ENCODE data around the gene MYL10.

MYL10 gene

DNA sequence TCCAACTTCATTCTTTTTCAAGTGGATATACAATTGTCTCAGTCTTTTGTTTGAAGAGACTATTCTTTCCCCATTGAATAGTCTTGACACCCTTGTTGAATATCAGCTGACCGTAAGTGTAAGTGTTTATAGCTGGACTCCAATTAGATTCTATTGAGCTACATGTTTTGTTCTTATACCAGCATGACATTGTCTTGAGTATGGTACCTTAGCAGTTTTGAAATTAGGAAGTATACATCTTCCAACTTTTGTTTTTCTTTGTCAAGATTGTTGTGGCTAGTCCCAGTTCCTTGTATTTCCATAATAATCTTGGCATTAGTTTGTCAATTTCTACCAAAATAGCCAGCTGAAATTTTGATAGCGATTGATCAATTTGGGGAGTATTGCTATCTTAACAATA, 56.9 kb downstream of the MYL10 start:
- no peak for DNase-seq (ENCODE audit: low read depth in 4 of 4, low spot score in 1 of 4)

GRCh38 chr7:101567230-101567629, 61.9 kb downstream of the MYL10 start:
- DNase-seq (ENCODE audit: low read depth in 4 of 4, low spot score in 1 of 4), result no peak

DNA sequence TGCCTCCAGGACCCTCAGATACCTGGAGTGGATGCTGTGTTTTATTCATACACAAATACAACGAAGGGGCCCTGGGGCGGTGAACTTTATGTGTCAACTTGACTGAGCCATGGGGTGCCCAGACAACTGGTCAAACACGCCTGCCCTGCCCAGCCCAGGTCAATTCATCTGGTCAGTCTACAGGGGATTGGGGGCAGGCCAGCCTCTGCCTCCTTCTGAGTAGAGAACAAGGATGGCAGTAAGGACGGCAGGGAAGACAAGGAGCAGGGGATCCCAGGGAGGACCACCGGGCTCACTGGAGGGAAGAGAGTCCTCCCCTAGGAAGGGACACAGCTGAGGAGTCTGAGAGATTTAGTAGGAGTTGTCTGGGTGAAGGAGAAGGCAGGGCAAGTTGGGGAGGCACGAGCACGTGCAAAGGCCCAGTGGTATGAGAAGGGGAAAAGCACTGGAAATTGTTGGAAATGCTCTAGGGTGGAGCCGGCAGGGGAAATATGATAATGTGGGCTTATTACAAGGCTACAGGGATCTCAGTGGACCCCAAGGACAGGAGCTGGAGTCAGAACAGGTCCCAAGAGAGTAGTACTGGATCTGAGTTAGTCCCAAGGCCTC, 63.4 kb downstream of the MYL10 start:
- DNase-seq (ENCODE audit: low read depth in 4 of 4, low spot score in 1 of 4), result no peak

- DNase-seq (ENCODE audit: low read depth in 4 of 4, low spot score in 1 of 4), result no peak
Observed at GRCh38 chr7:101564778-101565211, 64.3 kb downstream of the MYL10 start.

DNA sequence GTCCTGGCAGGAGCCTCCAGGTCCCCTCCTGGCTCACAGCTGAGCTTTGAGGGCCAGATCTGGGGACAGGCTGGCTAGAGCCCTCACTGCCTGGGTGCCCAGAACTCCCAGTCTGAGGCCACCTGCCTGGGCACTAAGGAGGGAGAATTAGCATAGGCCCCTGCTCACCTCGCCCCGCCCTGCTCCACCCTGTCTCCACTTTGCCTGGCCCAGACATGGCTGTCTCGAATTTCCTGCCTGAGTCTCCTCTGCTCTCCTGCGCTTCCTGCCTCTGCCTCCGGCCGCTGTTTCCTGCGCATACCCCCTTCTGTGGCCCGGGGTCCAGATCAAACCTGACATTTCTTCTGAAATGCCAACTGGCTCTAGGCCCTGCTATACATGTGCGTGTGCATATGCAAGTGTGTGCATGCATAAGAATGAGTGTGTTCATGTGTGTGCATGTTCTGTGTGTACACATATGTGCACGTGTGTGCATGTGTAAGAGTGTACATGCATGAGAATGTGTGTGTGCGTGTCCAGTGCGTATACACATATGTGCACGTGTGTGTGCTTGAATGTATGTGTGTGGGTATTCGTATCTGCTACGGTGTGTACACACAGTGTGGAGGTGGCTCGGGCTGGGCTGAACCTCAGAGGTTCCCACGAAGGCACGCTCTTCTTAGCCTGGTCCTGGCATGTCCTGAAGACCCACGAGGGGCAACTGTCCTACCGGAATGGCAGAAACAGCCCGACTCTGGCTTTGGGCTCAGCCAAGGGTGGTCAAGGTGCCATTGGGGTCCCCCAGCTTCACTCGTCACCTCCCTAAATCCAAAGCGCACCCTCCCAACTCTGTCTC, 64.9 kb downstream of the MYL10 start:
- no peak for DNase-seq (ENCODE audit: low read depth in 4 of 4, low spot score in 1 of 4)

All from stimulated activated CD4-positive, alpha-beta T cell treated with anti-CD3 and anti-CD28 coated beads, Interleukin-1b, Interleukin-23, amount 100 ng/mL, for 24 hours (primary cell).